WTC11 (cell line): ENCODE measurements around the gene SGPP1.

ENCODE experiments used
- NR2C2 ChIP-seq: sonication (generic); formaldehyde crosslinking; IDR thresholded peaks from 2 replicates; pipeline ENCODE4 v1.8.0; 2022; ENCODE audit warnings: mild to moderate bottlenecking, missing genetic modification reagents
- TF ChIP-seq, protein P1 (sequence below): fragments of 200-600 bp; IDR thresholded peaks from 2 replicates; pipeline ENCODE4 v1.8.0; 2022; ENCODE audit warnings: antibody characterized with exemption

DNA sequence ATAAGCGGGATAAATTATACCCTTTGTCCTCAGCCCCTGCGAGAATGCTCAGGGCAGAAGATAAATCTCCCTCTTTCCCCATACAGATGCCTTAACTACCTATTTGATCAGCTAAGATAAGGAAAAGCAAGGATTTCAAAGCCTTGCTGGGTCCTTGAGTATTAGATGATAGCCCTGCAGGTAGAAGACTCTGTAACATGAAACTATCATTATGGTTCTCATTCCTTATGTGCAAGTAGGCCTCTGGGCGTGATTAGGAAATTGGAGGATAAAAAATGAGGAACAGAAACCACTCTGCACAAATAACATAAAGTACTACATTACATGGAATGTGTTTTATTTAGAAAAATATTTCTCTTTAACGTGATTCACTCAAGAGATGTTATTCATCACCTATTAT is 71.7 kb downstream of the SGPP1 start:
- TF ChIP-seq, protein P1, sequence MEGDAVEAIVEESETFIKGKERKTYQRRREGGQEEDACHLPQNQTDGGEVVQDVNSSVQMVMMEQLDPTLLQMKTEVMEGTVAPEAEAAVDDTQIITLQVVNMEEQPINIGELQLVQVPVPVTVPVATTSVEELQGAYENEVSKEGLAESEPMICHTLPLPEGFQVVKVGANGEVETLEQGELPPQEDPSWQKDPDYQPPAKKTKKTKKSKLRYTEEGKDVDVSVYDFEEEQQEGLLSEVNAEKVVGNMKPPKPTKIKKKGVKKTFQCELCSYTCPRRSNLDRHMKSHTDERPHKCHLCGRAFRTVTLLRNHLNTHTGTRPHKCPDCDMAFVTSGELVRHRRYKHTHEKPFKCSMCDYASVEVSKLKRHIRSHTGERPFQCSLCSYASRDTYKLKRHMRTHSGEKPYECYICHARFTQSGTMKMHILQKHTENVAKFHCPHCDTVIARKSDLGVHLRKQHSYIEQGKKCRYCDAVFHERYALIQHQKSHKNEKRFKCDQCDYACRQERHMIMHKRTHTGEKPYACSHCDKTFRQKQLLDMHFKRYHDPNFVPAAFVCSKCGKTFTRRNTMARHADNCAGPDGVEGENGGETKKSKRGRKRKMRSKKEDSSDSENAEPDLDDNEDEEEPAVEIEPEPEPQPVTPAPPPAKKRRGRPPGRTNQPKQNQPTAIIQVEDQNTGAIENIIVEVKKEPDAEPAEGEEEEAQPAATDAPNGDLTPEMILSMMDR, result no peak
- no peak for TF ChIP-seq NR2C2
